HG02588 (cell line): ENCODE results near the gene OR4D9.
"Not testable (repeated sequence)": the region's sequence is repeated elsewhere in the genome, so short reads cannot be mapped to it uniquely, and the experiment has no call there.

Experiments
- ATAC-seq: cut with Tn5 transposase; IDR thresholded peaks from one replicate; pipeline ENCODE4 v1.9.1; 2021; ENCODE audit warnings: mild to moderate bottlenecking, moderate library complexity; ENCODE audit not compliant: unreplicated experiment

Gene OR4D9

GRCh38 chr11:59510941-59511589 is at the start of gene OR4D9:
Gene OR4D9, plus strand, starts transcription at chr11:59511539. Its CDS starts 3,374 bp downstream, at chr11:59514913.
- ATAC-seq, result no peak

GRCh38 chr11:59463190-59463641 is 48.1 kb upstream of the OR4D9 start:
- no peak for ATAC-seq

GRCh38 chr11:59473015-59473414 is 38.3 kb upstream of the OR4D9 start, which contains the start of gene OR4D10:
Gene OR4D10, plus strand, starts transcription at chr11:59473315. Its CDS starts 4,115 bp downstream, at chr11:59477430.
- no peak for ATAC-seq

- no peak for ATAC-seq
These were observed 36.2 kb upstream of the OR4D9 start for GRCh38 chr11:59475176-59475575.

GRCh38 chr11:59479906-59480305 is 31.4 kb upstream of the OR4D9 start:
- ATAC-seq, result no peak

- ATAC-seq, result no peak
These were observed 31.0 kb upstream of the OR4D9 start for GRCh38 chr11:59480359-59480758.

GRCh38 chr11:59501931-59502330 is 9.4 kb upstream of the OR4D9 start:
- no peak for ATAC-seq

- no peak for ATAC-seq
These were observed 8.1 kb upstream of the OR4D9 start, which contains the start of gene OR4D11 for GRCh38 chr11:59503276-59503675. Gene OR4D11, plus strand, starts transcription at chr11:59503576. Its CDS starts 0 bp downstream, at chr11:59503576.

GRCh38 chr11:59511675-59512074 is 336 bp downstream of the OR4D9 start:
- ATAC-seq, result no peak

GRCh38 chr11:59520139-59520538 is 8.8 kb downstream of the OR4D9 start:
- not testable (repeated sequence) for ATAC-seq

GRCh38 chr11:59520741-59521140 is 9.4 kb downstream of the OR4D9 start:
- ATAC-seq, result no peak

GRCh38 chr11:59523541-59523940 is 12.2 kb downstream of the OR4D9 start:
- no peak for ATAC-seq

GRCh38 chr11:59528711-59529110 is 17.4 kb downstream of the OR4D9 start:
- ATAC-seq, result no peak

- no peak for ATAC-seq
These were observed 21.3 kb downstream of the OR4D9 start for GRCh38 chr11:59532620-59533019.

- no peak for ATAC-seq
These were observed 23.3 kb downstream of the OR4D9 start for GRCh38 chr11:59534676-59535075.

- no peak for ATAC-seq
These were observed 30.9 kb downstream of the OR4D9 start for GRCh38 chr11:59542142-59542810.

- ATAC-seq, result not testable (repeated sequence)
These were observed 32.4 kb downstream of the OR4D9 start for GRCh38 chr11:59543713-59544112.

GRCh38 chr11:59544869-59545178 is 33.5 kb downstream of the OR4D9 start:
- ATAC-seq, result no peak

- no peak for ATAC-seq
These were observed 34.1 kb downstream of the OR4D9 start for GRCh38 chr11:59545179-59546020.

- not testable (repeated sequence) for ATAC-seq
These were observed 36.4 kb downstream of the OR4D9 start for GRCh38 chr11:59547605-59548308.

GRCh38 chr11:59548309-59548656 is 36.9 kb downstream of the OR4D9 start:
- no peak for ATAC-seq
